Measurements from ENCODE around the gene NCOA3. TPM values are rescaled to one million over a fixed set of nuclear protein-coding genes. Genes with fewer than 3 reads are reported as not detected.
"Not testable (repeated sequence)": the region's sequence is repeated elsewhere in the genome, so short reads cannot be mapped to it uniquely, and the experiment has no call there.

NCOA3 gene
- total RNA-seq, 1 donor from 2014 or later, result 37.3 TPM

GRCh38 chr20:47574616-47575364, 73.1 kb downstream of the NCOA3 start:
- TF ChIP-seq CTCF (conservative IDR thresholded peaks at IDR 0.05), result no peak
- peak overlapping the region; percentile 59 for H3K4me3 Mint-ChIP-seq
- peaks cover 59% of the 10 kb centered on the region for H3K4me1 Mint-ChIP-seq (ENCODE audit: unreplicated experiment)
- H3K9me3 Mint-ChIP-seq, result peaks cover 5% of the 10 kb centered on the region
- no peaks in the 10 kb centered on the region for H3K27me3 Mint-ChIP-seq
- H3K36me3 Mint-ChIP-seq, result peaks cover 11% of the 10 kb centered on the region
- H3K27ac Mint-ChIP-seq, result peak overlapping the region; percentile 84
- DNase-seq (ENCODE audit: extremely low spot score, unreplicated experiment), result no peak

GRCh38 chr20:47576516-47577033, 74.9 kb downstream of the NCOA3 start:
- Mint-ChIP-seq H3K27ac (peak overlapping the region; percentile 91), H3K36me3 (peaks cover 5% of the 10 kb centered on the region), H3K4me1 (ENCODE audit: unreplicated experiment) (peaks cover 64% of the 10 kb centered on the region), H3K27me3 (no peaks in the 10 kb centered on the region), H3K4me3 (peak overlapping the region; percentile 75), H3K9me3 (no peaks in the 10 kb centered on the region)
- peak; percentile 73 for DNase-seq (ENCODE audit: extremely low spot score, unreplicated experiment)
- TF ChIP-seq CTCF (conservative IDR thresholded peaks at IDR 0.05), result no peak

- Mint-ChIP-seq H3K9me3 (no peaks in the 10 kb centered on the region), H3K4me3 (peak overlapping the region; percentile 75), H3K27me3 (no peaks in the 10 kb centered on the region), H3K27ac (peak overlapping the region; percentile 91), H3K36me3 (peaks cover under 1% of the 10 kb centered on the region), H3K4me1 (ENCODE audit: unreplicated experiment) (peaks cover 64% of the 10 kb centered on the region)
- DNase-seq (ENCODE audit: extremely low spot score, unreplicated experiment), result no peak
- TF ChIP-seq CTCF (conservative IDR thresholded peaks at IDR 0.05), result no peak
Observed at GRCh38 chr20:47577314-47577713, 75.6 kb downstream of the NCOA3 start.

DNA sequence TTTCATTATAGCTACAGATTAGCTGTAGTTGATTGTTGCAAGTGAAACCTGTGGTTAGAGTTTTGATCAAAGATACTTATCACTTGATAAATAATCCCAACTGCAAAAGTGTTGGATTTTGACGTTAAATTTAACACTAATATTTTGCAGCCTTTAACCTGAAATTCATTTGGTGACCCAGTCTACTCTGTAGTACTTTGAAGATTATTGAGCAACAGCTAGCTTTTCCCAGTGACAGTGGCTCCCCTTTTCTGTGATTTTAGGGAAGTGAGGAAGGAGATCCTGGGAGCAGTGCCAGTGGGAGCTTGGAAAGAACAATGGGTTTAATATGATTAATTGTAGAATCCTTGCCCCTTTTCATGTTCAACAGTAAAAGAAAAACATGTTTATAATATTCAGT, 76.9 kb downstream of the NCOA3 start:
- Mint-ChIP-seq H3K9me3 (no peaks in the 10 kb centered on the region), H3K4me3 (no peak overlapping the region), H3K36me3 (peaks cover 4% of the 10 kb centered on the region), H3K27me3 (no peaks in the 10 kb centered on the region), H3K27ac (peak overlapping the region; percentile 81), H3K4me1 (ENCODE audit: unreplicated experiment) (peaks cover 57% of the 10 kb centered on the region)
- no peak for DNase-seq (ENCODE audit: extremely low spot score, unreplicated experiment)
- TF ChIP-seq CTCF (conservative IDR thresholded peaks at IDR 0.05), result no peak

GRCh38 chr20:47580686-47581085, 79.0 kb downstream of the NCOA3 start:
- not testable (repeated sequence) for H3K36me3 Mint-ChIP-seq; H3K27me3 Mint-ChIP-seq; DNase-seq (ENCODE audit: extremely low spot score, unreplicated experiment); H3K27ac Mint-ChIP-seq; H3K9me3 Mint-ChIP-seq; H3K4me3 Mint-ChIP-seq
- peaks cover 47% of the 10 kb centered on the region for H3K4me1 Mint-ChIP-seq (ENCODE audit: unreplicated experiment)

GRCh38 chr20:47581090-47581489, 79.4 kb downstream of the NCOA3 start:
- Mint-ChIP-seq H3K27ac (no peak overlapping the region), H3K4me1 (ENCODE audit: unreplicated experiment) (peaks cover 44% of the 10 kb centered on the region), H3K27me3 (no peaks in the 10 kb centered on the region), H3K4me3 (no peak overlapping the region), H3K36me3 (peaks cover 10% of the 10 kb centered on the region), H3K9me3 (no peaks in the 10 kb centered on the region)
- TF ChIP-seq CTCF (conservative IDR thresholded peaks at IDR 0.05), result no peak
- DNase-seq (ENCODE audit: extremely low spot score, unreplicated experiment), result no peak

All from type B pancreatic cell (in vitro differentiated cells).